LNCaP clone FGC (cell line): ENCODE data around the gene RABGGTA.
A peak's percentile ranks its signal among the peaks of the same experiment; 100 is the strongest.
"Not testable (repeated sequence)": the region's sequence is repeated elsewhere in the genome, so short reads cannot be mapped to it uniquely, and the experiment has no call there.

Source experiments
- DNase-seq: peaks from one replicate; pipeline ENCODE4 v3.0.0-alpha.2; 2011; ENCODE audit warnings: low read depth
- H3K4me3 ChIP-seq: 2 replicates; pipeline ENCODE4 v1.5.1; 2011; ENCODE audit warnings: mild to moderate bottlenecking, low read depth, low read length, control low read depth
- TF ChIP-seq, protein P1 (sequence below): IDR thresholded peaks from 2 replicates; pipeline ENCODE4 v1.5.1; 2012; ENCODE audit warnings: mild to moderate bottlenecking; ENCODE audit not compliant: control insufficient read depth, insufficient read depth; ENCODE audit errors: extremely low read depth

Gene RABGGTA

DNA sequence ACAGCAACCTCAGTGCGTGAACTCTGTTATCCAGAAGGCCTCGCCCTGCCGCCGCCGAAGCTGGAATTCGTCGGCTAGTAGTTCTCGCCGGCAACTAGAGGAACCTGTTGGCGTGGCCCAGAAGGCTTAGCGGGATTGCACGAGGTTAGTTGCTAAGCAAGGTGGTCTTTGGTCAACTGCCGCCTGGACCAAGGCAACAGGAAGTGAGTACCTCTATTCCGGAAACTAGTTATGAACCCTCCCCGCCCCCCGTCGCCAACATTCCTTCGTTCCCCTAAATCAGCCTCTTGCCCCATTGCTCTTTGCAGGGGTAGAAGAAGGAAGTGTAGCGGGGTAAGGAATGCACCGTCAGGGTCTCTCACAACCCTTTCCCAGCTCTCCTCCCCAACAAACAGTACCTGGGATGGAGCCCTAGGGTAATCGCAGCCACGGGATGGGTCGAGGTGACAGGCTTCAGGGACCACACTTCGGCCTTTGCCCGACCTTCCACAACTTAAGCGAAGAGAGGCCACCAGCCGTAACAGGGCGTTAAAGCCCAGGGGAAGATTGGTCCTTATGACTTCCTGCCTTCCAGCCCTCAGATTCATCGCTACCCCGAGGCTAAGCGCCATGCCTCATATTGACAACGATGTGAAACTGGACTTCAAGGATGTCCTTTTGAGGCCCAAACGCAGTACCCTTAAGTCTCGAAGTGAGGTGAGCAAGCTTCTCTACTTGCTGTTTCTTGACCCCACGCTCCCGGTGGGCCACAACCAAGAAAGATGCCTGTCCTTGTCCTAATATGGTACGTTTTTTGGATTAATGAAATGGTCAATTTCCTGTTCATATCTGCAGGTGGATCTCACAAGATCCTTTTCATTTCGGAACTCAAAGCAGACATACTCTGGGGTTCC is 38.5 kb downstream of the RABGGTA start, which contains the start of gene GMPR2:
Gene GMPR2, plus strand, starts transcription at position 285 of the 893 bp plus-strand sequence. Its CDS starts 325 bp downstream, at position 610.
- TF ChIP-seq, protein P1, sequence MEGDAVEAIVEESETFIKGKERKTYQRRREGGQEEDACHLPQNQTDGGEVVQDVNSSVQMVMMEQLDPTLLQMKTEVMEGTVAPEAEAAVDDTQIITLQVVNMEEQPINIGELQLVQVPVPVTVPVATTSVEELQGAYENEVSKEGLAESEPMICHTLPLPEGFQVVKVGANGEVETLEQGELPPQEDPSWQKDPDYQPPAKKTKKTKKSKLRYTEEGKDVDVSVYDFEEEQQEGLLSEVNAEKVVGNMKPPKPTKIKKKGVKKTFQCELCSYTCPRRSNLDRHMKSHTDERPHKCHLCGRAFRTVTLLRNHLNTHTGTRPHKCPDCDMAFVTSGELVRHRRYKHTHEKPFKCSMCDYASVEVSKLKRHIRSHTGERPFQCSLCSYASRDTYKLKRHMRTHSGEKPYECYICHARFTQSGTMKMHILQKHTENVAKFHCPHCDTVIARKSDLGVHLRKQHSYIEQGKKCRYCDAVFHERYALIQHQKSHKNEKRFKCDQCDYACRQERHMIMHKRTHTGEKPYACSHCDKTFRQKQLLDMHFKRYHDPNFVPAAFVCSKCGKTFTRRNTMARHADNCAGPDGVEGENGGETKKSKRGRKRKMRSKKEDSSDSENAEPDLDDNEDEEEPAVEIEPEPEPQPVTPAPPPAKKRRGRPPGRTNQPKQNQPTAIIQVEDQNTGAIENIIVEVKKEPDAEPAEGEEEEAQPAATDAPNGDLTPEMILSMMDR = no peak
- H3K4me3 ChIP-seq = peak within 1 kb of the TSS; percentile 80
- no peak for DNase-seq

DNA sequence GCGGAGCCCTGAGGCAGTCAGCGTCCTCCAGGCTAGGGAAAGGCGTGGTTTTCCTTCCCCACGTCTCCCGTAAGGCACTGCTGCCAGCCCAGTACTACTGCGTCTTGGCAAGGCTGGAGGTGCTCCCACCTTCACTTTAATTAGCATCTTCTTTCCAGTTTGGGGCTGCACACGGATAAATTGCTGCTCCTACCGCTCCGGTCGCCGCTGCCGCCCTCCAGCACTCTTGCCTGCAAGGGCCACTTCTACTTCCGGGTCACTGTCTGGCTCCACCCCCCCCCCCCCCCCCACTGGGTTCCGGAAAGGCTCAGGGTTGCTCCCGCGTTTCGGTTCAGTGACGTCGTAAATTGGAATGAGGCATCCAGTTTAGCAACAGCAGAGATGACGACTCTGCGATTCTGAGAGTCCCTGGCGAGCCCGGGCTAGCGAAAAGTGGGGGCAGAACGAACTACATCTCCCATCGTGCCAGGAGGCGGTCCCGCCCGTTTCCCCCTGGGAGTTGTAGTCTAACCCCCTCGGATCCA is 39.2 kb downstream of the RABGGTA start, which contains the start of gene NEDD8:
Gene NEDD8, minus strand, starts transcription at position 247 of the 524 bp plus-strand sequence. Its CDS starts 100 bp downstream, at position 147.
- DNase-seq = peak; percentile 82
- H3K4me3 ChIP-seq = peak within 1 kb of the TSS; percentile 80
- TF ChIP-seq, protein P1 = no peak

DNA sequence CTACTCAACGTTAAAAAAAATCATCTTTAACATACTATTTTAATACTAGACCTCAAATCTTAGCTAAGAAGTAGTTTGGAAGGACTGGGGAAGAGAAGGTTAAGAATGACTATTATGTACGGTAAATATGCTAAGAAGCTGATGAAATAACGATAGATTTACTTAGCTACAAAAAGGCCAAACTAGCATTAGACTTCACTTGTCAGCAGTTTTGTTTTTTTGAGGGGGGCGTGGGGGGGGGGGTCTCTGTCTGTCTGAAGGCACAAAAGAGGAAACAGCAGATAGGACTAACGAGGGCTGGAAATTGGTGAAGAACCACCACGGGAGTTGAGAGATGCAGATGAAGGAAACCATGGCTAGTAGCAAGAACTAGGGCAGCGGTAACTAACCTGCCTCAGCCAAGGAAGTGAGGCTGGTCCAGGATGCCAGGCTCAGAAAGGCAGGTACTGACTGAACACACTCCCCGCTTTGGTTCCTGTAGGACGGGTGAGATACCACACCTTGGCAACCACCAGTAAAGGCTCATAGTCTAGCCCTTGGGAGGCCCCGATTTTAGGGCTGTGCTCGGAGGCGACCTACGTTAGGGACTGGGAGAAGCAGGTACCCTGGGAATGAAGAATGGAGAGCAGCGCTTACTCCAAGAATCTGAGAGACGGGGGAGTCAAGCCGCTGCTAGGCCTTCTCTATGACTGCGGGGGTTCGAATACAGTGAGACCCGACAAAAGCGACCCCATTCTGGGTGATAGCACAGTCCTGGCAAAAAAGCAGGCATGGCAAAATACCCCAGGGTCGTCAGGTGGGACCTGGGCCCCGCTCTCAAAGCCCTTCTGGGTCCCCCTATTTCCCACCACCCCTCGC is 39.9 kb downstream of the RABGGTA start:
- H3K4me3 ChIP-seq = peak overlapping the region; percentile 80
- TF ChIP-seq, protein P1 = no peak
- DNase-seq = no peak

DNA sequence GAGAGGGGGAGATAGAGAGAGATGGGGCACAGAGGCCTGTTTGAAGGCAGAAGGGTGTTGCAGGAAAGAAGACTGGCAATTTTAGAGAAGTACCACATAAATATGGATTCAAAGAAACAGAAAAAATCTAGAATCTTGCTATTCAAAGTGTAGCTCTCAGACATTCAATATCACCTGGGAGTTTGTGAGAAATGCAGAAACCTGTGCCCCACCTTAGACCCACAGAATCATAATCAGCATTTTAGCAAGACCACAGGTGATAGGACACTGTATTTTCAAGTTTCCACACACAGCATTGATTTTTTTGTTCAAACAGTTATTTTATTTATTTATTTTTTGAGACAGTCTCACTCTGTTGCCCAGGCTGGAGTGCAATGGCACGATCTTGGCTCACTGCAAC is 42.5 kb downstream of the RABGGTA start:
- no peak overlapping the region for H3K4me3 ChIP-seq
- no peak for DNase-seq
- TF ChIP-seq, protein P1 = no peak

DNA sequence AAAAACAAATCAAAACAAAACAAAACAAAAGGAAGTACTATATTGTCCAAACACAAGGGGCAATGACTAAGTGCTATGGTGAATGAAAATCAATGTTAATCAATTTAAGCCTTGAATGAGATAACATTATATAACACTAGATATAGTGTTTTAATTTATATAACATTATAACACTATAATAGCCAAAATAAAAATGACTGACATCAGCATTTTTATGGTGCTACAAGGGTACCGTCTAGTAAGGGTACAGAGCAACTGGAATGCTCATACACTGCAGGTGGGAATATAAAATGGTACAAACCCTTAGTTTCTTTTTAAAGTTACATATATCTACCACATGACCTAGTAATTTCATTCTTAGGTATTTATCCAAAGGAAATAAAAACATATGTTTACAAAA is 44.9 kb downstream of the RABGGTA start:
- TF ChIP-seq, protein P1 = no peak
- no peak overlapping the region for H3K4me3 ChIP-seq
- DNase-seq = no peak

DNA sequence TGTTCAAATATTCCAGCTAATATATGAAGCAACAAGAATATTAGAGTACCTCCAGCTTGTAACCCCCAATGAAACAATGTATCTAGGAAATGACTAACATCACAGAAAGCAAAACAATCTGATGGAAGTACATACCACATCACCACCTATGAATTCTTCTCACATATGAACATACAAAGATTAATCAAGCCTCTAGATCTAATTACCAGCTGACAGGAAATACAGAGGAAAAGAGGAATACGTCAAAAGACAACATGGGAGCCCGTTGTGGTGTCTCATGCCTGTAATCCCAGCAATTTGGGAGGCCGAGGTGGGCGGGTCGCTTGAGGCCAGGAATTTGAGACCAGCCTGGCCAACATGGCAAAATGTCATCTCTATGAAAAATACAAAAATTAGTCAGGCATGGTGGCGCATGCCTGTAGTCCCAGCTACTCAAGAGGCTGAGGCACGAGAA is 46.8 kb downstream of the RABGGTA start:
- H3K4me3 ChIP-seq = no peak overlapping the region
- TF ChIP-seq, protein P1 = no peak
- no peak for DNase-seq

DNA sequence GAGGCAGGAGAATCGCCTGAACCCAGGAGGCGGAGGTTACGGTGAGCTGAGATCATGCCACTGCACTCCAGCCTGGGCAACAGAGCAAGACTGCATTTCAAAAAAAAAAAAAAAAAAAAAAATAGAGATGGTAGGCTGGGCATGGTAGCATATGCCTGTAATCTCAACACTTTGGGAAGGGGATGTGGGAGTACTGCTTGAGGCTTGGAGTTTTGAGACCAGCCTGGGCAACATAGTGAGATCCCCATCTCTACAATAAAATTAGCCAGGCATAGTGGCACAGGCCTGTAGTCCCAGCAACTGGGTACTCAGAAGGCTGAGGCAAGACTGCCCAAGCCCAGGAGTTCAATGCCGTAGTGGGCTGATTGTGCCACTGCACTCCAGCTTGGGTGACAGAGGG is 48.4 kb downstream of the RABGGTA start:
- not testable (repeated sequence) for H3K4me3 ChIP-seq, DNase-seq
